Measurements from ENCODE around the gene RNF145. TPM values are rescaled to one million over a fixed set of nuclear protein-coding genes. Genes with fewer than 3 reads are reported as not detected.

Gene RNF145
- total and polyA plus RNA-seq, 2 of the 13 experiments (the other 11 are each of a cell fraction or from before 2014, with no cell fraction given): 24.6 TPM

DNA sequence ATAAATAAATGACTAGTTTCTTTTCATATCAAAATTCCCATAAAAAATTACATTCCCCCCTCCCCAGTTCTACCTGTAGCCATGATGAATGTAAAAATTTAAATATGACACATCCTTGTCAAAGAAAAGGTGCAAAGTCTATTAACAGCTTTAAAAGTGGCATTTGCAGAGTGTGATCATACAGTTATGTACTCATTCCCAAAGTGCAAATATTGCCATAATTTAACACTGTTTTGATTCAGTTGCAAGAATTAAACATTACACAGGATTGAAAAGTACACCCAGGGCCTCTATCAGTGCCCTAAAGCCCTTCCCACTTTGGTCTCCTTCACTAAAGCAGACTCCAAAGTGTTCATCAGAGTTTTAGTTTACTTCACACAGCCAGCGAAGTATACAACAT lies 51.8 kb downstream of the RNF145 start:
- Histone ChIP-seq H3K27me3 (ENCODE audit: control insufficient read depth in 1 of 2, insufficient read depth in 2 of 2, low read length in 2 of 2) (no peaks in the 10 kb centered on the region; a peak in 1 of 5 replicates), H3K4me3 (replicated peaks in 1 of 3; ENCODE audit: insufficient read depth in 1 of 3, low read depth in 2 of 3, low read length in 3 of 3) (no peak overlapping the region), H4K20me1 (ENCODE audit: insufficient read depth, low read length) (0 out of 2 replicates have a peak, but pooled peaks cover 5% of the 10 kb centered on the region), H3K79me2 (ENCODE audit: insufficient read depth, low read length) (no peaks in the 10 kb centered on the region), H3K4me2 (ENCODE audit: low read depth, low read length) (no peak overlapping the region), H3K27ac (ENCODE audit: extremely low read length, insufficient read depth, low read length) (no peak overlapping the region), H2AFZ (ENCODE audit: low read length) (no peak overlapping the region), H3K9me3 (ENCODE audit: low read length) (no peaks in the 10 kb centered on the region), H3K9ac (ENCODE audit: insufficient read depth, low read depth, low read length) (no peak overlapping the region), H3K4me1 (ENCODE audit: insufficient read depth, low read length) (no peaks in the 10 kb centered on the region), H3K36me3 (replicated peaks in 1 of 2; ENCODE audit: control insufficient read depth in 1 of 2, insufficient read depth in 2 of 2, low read length in 2 of 2) (peaks cover 5 to 36% of the 10 kb centered on the region in 2 experiments)
- intact Hi-C loops (cut with micrococcal nuclease; ENCODE audit: unreplicated experiment) (loop anchor here (2.0 to 5.0 kb wide), 4 partner anchors 51 to 830 kb away; partner anchors contain the start of genes RNF145 and UBLCP1), in situ Hi-C loops (cut with HindIII; ENCODE audit: extremely low pct_ligation_motif_present, low pct_unique_long_range_greater_than_20kb) (loop anchor here (5.0 kb wide), 1 partner anchor 160 kb away; no protein-coding TSS in a partner anchor)
- no TSS peak for BruUV-seq (replicated peaks)
- no peak for DNase-seq (ENCODE audit: low spot score)
- TF ChIP-seq MIER2 (CRISPR knock-in tag; IDR thresholded peaks at IDR 0.05): no peak
- no peak for TF ChIP-seq RCOR2 (CRISPR knock-in tag; IDR thresholded peaks at IDR 0.05)
- TF ChIP-seq ZMYM2 (CRISPR knock-in tag; IDR thresholded peaks at IDR 0.05): no peak
- TF ChIP-seq, protein P1, sequence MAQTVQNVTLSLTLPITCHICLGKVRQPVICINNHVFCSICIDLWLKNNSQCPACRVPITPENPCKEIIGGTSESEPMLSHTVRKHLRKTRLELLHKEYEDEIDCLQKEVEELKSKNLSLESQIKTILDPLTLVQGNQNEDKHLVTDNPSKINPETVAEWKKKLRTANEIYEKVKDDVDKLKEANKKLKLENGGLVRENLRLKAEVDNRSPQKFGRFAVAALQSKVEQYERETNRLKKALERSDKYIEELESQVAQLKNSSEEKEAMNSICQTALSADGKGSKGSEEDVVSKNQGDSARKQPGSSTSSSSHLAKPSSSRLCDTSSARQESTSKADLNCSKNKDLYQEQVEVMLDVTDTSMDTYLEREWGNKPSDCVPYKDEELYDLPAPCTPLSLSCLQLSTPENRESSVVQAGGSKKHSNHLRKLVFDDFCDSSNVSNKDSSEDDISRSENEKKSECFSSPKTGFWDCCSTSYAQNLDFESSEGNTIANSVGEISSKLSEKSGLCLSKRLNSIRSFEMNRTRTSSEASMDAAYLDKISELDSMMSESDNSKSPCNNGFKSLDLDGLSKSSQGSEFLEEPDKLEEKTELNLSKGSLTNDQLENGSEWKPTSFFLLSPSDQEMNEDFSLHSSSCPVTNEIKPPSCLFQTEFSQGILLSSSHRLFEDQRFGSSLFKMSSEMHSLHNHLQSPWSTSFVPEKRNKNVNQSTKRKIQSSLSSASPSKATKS (CRISPR knock-in tag; IDR thresholded peaks at IDR 0.05): no peak
- no peak for TF ChIP-seq MAF1 (CRISPR knock-in tag; IDR thresholded peaks at IDR 0.05; ENCODE audit: borderline replicate concordance)
- TF ChIP-seq, protein P2, sequence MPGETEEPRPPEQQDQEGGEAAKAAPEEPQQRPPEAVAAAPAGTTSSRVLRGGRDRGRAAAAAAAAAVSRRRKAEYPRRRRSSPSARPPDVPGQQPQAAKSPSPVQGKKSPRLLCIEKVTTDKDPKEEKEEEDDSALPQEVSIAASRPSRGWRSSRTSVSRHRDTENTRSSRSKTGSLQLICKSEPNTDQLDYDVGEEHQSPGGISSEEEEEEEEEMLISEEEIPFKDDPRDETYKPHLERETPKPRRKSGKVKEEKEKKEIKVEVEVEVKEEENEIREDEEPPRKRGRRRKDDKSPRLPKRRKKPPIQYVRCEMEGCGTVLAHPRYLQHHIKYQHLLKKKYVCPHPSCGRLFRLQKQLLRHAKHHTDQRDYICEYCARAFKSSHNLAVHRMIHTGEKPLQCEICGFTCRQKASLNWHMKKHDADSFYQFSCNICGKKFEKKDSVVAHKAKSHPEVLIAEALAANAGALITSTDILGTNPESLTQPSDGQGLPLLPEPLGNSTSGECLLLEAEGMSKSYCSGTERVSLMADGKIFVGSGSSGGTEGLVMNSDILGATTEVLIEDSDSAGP (CRISPR knock-in tag; IDR thresholded peaks at IDR 0.05; ENCODE audit: borderline replicate concordance): no peak
- TF ChIP-seq, protein P3, sequence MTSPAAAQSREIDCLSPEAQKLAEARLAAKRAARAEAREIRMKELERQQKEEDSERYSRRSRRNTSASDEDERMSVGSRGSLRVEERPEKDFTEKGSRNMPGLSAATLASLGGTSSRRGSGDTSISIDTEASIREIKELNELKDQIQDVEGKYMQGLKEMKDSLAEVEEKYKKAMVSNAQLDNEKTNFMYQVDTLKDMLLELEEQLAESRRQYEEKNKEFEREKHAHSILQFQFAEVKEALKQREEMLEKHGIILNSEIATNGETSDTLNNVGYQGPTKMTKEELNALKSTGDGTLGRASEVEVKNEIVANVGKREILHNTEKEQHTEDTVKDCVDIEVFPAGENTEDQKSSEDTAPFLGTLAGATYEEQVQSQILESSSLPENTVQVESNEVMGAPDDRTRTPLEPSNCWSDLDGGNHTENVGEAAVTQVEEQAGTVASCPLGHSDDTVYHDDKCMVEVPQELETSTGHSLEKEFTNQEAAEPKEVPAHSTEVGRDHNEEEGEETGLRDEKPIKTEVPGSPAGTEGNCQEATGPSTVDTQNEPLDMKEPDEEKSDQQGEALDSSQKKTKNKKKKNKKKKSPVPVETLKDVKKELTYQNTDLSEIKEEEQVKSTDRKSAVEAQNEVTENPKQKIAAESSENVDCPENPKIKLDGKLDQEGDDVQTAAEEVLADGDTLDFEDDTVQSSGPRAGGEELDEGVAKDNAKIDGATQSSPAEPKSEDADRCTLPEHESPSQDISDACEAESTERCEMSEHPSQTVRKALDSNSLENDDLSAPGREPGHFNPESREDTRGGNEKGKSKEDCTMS (CRISPR knock-in tag; conservative IDR thresholded peaks at IDR 0.05): no peak
- no peak for TF ChIP-seq ATM (IDR thresholded peaks at IDR 0.05; ENCODE audit: borderline replicate concordance)
- TF ChIP-seq, protein P4, sequence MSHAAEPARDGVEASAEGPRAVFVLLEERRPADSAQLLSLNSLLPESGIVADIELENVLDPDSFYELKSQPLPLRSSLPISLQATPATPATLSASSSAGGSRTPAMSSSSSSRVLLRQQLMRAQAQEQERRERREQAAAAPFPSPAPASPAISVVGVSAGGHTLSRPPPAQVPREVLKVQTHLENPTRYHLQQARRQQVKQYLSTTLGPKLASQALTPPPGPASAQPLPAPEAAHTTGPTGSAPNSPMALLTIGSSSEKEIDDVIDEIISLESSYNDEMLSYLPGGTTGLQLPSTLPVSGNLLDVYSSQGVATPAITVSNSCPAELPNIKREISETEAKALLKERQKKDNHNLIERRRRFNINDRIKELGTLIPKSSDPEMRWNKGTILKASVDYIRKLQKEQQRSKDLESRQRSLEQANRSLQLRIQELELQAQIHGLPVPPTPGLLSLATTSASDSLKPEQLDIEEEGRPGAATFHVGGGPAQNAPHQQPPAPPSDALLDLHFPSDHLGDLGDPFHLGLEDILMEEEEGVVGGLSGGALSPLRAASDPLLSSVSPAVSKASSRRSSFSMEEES (CRISPR knock-in tag; IDR thresholded peaks at IDR 0.05): no peak
- TF ChIP-seq NFE2L2 (IDR thresholded peaks at IDR 0.05; ENCODE audit: low read length): no peak
- no peak for TF ChIP-seq KMT2A (CRISPR knock-in tag; IDR thresholded peaks at IDR 0.05)
- TF ChIP-seq ZNF382 (CRISPR knock-in tag; IDR thresholded peaks at IDR 0.05; ENCODE audit: borderline replicate concordance): no peak
- TF ChIP-seq MYC (CRISPR knock-in tag; IDR thresholded peaks at IDR 0.05; ENCODE audit: borderline replicate concordance): no peak
- TF ChIP-seq ZNF7 (CRISPR knock-in tag; IDR thresholded peaks at IDR 0.05): no peak
- no peak for TF ChIP-seq ZBTB21 (CRISPR knock-in tag; IDR thresholded peaks at IDR 0.05)
- WGBS (ENCODE audit: low lambda C conversion rate): 100% methylated on average over 1 of the region's 1 CpG
- CTCF ChIA-PET (ENCODE audit: low intra/inter-chr PET ratio, low total read pairs): interaction anchor here (2.1 kb wide), 1 partner anchor 159 kb away, joined by 27 read pairs; no protein-coding TSS in a partner anchor
- POLR2A ChIA-PET: interaction anchor here (0.9 kb wide), 1 partner anchor 51 kb away, joined by 7 read pairs; no protein-coding TSS in a partner anchor
- FAIRE-seq: no peak
- ATAC-seq: no peak

Data from HepG2 (cell line).